GM12801 (cell line): ENCODE results near the gene ADAMTS6.

Experiments
- CTCF ChIP-seq: IDR thresholded peaks from one replicate; pipeline ENCODE4 v1.5.1; 2011; ENCODE audit warnings: control low read depth; ENCODE audit not compliant: insufficient read length; ENCODE audit errors: extremely low read depth

ADAMTS6 gene

GRCh38 chr5:65190328-65191053 is 291.2 kb downstream of the ADAMTS6 start:
- TF ChIP-seq CTCF = no peak

GRCh38 chr5:65186646-65187227 is 295.0 kb downstream of the ADAMTS6 start:
- TF ChIP-seq CTCF = no peak

- no peak for TF ChIP-seq CTCF
Measured at GRCh38 chr5:65185468-65185867, 296.3 kb downstream of the ADAMTS6 start.

- no peak for TF ChIP-seq CTCF
Measured at GRCh38 chr5:65184780-65185179, 296.9 kb downstream of the ADAMTS6 start.

GRCh38 chr5:65173130-65173525 is 308.6 kb downstream of the ADAMTS6 start:
- no peak for TF ChIP-seq CTCF

GRCh38 chr5:65172486-65173129 is 309.1 kb downstream of the ADAMTS6 start:
- TF ChIP-seq CTCF = no peak

GRCh38 chr5:65171645-65172044 is 310.1 kb downstream of the ADAMTS6 start:
- no peak for TF ChIP-seq CTCF
